Neural cell (in vitro differentiated cells): ENCODE results near the gene SYTL4.

Source experiments
- EP300 ChIP-seq: fragments of 450-650 bp; conservative IDR thresholded peaks from 2 replicates; pipeline ENCODE4 v1.6.1; 2014; ENCODE audit warnings: antibody characterized with exemption, mild to moderate bottlenecking, moderate library complexity; ENCODE audit not compliant: poor library complexity, severe bottlenecking
- EZH2 ChIP-seq: fragments of 200-600, 300-800 bp; shearing (Covaris generic), sonication (generic); IDR thresholded peaks from 2 replicates; pipeline ENCODE4 v1.6.1; 2014; ENCODE audit warnings: antibody characterized with exemption, low read length, borderline replicate concordance, mild to moderate bottlenecking; ENCODE audit not compliant: insufficient read depth, poor library complexity, severe bottlenecking
- POLR2AphosphoS5 ChIP-seq: IDR thresholded peaks from 2 replicates; pipeline ENCODE4 v1.6.1; 2012
- TAF1 ChIP-seq: IDR thresholded peaks from 2 replicates; pipeline ENCODE4 v1.6.1; 2012; ENCODE audit warnings: low read depth
- TF ChIP-seq, protein P1 (sequence below): fragments of 450-650 bp; IDR thresholded peaks from 2 replicates; pipeline ENCODE4 v1.5.1; 2014; ENCODE audit warnings: antibody characterized with exemption, mild to moderate bottlenecking, moderate library complexity; ENCODE audit not compliant: poor library complexity, severe bottlenecking

DNA sequence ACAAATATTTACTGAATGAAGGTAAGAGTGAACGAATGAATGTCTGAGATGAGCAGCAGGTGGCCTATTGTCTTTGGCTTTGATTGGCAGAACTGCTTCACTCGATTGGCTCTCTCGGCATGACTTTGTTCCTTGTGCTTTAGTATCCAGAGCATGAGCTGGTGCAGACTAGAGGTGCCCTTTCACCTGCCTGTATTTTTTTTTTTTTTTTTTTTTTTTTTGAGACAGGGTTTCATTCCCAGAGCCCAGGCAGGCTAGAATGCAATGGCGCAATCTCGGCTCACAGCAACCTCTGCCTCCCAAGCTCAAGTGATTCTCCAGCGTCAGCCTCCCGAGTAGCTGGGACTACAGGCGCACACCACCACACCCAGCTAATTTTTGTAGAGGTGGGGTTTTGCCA is 49.0 kb downstream of the SYTL4 start:
- TF ChIP-seq, protein P1, sequence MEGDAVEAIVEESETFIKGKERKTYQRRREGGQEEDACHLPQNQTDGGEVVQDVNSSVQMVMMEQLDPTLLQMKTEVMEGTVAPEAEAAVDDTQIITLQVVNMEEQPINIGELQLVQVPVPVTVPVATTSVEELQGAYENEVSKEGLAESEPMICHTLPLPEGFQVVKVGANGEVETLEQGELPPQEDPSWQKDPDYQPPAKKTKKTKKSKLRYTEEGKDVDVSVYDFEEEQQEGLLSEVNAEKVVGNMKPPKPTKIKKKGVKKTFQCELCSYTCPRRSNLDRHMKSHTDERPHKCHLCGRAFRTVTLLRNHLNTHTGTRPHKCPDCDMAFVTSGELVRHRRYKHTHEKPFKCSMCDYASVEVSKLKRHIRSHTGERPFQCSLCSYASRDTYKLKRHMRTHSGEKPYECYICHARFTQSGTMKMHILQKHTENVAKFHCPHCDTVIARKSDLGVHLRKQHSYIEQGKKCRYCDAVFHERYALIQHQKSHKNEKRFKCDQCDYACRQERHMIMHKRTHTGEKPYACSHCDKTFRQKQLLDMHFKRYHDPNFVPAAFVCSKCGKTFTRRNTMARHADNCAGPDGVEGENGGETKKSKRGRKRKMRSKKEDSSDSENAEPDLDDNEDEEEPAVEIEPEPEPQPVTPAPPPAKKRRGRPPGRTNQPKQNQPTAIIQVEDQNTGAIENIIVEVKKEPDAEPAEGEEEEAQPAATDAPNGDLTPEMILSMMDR = no peak
- TF ChIP-seq EP300 = no peak
- TF ChIP-seq EZH2 = no peak
- TF ChIP-seq TAF1 = no peak
- TF ChIP-seq POLR2AphosphoS5 = no peak
